ENCODE measurements around the gene PIK3CD. TPM values are rescaled to one million over a fixed set of nuclear protein-coding genes. Genes with fewer than 3 reads are reported as not detected.

PIK3CD gene
- total and polyA plus RNA-seq, 12 donors: 1.3 to 16.4 (median 9.1) TPM

DNA sequence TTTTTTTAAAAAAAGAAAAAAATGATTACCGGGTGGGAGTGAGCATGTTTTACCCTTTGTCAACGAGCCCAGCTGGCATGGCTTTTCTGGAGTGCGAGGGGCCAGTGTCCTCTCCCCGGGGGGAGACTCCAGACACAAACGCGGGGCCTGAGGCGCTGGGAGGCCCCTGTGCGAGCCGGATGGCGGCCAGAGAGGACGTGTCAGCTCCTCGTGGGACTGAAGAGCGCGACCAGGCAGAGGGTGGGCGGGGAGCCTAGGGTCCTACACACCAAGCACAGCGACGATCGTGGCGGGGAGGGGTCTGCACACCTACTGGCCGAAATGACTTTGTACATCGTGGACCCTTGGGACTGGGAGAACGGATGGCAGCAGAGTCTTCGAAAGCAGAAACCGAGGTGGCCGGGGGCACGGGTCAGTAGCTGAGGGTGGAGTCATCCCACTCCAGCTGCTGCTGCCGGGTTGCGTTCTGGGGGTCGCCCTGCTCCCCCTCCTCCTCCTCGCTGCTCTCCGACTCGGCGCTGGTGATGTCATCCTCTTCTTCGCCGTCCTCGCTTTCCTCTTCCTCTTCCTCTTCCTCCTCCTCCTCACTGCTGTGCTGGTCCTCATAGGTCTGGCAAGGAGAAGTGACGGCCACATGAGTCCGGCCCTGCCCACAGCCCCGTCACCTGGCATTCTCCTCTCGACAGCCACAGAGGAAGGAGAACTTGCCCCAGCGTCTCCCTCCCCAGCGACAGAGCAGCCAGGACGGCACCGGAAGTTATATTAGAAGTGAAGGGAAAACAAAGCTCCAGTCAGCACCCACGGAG lies 78.8 kb downstream of the PIK3CD start:
- peak in 6 of 7 donors; percentile 33 to 71 (median 53) for DNase-seq
- H3K27ac ChIP-seq: no peak overlapping the region
- no peaks in the 10 kb centered on the region for H3K9me3 ChIP-seq (replicated peaks in 1 of 3)
- intact Hi-C loops (cut with DNase I): no loop called here
- no peaks in the 10 kb centered on the region for H3K27me3 ChIP-seq
- H3K36me3 ChIP-seq (replicated peaks in 1 of 2): peaks cover 0 to 80% of the 10 kb centered on the region in 2 donors
- 79 to 89% (median 85%) methylated on average over 38 to 45 of the region's 45 CpGs for WGBS, 4 donors
- H3K4me1 ChIP-seq (replicated peaks in 1 of 2): no peaks in the 10 kb centered on the region
- TF ChIP-seq, protein P1, sequence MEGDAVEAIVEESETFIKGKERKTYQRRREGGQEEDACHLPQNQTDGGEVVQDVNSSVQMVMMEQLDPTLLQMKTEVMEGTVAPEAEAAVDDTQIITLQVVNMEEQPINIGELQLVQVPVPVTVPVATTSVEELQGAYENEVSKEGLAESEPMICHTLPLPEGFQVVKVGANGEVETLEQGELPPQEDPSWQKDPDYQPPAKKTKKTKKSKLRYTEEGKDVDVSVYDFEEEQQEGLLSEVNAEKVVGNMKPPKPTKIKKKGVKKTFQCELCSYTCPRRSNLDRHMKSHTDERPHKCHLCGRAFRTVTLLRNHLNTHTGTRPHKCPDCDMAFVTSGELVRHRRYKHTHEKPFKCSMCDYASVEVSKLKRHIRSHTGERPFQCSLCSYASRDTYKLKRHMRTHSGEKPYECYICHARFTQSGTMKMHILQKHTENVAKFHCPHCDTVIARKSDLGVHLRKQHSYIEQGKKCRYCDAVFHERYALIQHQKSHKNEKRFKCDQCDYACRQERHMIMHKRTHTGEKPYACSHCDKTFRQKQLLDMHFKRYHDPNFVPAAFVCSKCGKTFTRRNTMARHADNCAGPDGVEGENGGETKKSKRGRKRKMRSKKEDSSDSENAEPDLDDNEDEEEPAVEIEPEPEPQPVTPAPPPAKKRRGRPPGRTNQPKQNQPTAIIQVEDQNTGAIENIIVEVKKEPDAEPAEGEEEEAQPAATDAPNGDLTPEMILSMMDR (IDR thresholded peaks at IDR 0.05): no peak
- TF ChIP-seq POLR2A (IDR thresholded peaks at IDR 0.05): no peak
- no peak overlapping the region for H3K4me3 ChIP-seq

DNA sequence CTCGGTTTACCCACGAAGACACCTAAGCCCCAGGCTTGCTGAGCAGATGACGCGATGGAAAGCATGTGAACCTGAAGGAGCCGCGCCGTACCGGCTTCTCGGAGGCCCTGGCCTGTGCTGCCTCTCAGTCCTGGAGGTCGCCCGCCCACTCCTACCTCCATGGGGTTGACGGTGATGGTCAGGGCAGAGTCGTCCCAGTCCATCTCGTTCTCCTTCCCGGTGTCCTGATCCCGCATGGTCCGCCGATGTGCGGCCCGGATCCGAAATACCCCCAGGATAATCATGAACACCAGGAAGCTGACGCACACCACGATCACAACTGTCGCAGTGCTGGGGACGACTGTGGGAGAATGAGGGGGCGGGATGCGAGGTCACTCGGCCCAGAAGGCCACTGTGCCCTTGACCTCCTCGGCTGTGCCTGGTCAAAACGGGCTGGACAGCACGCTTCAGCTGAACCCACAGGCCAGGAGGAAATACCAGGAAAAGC lies 79.6 kb downstream of the PIK3CD start:
- intact Hi-C loops (cut with DNase I): no loop called here
- Histone ChIP-seq H3K27me3 (no peaks in the 10 kb centered on the region), H3K4me1 (replicated peaks in 1 of 2) (no peaks in the 10 kb centered on the region), H3K36me3 (replicated peaks in 1 of 2) (peaks cover 0 to 88% of the 10 kb centered on the region in 2 donors), H3K27ac (no peak overlapping the region), H3K4me3 (no peak overlapping the region), H3K9me3 (replicated peaks in 1 of 3) (no peaks in the 10 kb centered on the region)
- TF ChIP-seq, protein P1 (IDR thresholded peaks at IDR 0.05): no peak
- no peak for TF ChIP-seq POLR2A (IDR thresholded peaks at IDR 0.05)
- 77 to 91% (median 89%) methylated on average over 12 to 31 of the region's 31 CpGs for WGBS, 4 donors
- no peak for DNase-seq

DNA sequence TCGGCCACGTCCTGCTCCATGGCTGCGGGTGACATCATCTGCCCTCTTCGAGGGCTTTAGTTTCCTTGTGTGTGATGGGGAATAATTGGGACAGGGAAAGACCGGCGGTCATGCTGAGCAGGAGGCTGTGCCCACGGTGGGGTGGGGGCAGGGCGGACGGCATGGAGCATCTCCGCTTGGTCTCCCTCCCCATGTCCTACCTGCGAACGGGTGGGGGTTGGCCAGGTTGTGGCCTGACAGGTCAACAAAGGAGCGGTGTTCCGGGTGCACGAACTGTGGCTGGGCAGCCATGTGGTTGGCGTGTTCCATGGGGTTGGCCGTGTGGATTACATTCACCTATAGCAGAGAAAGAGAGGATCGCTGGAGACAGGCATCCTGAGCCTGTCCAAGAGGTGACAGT lies 80.0 kb downstream of the PIK3CD start:
- Histone ChIP-seq H3K27ac (no peak overlapping the region), H3K4me1 (replicated peaks in 1 of 2) (no peaks in the 10 kb centered on the region), H3K36me3 (replicated peaks in 1 of 2) (peaks cover 0 to 93% of the 10 kb centered on the region in 2 donors), H3K9me3 (replicated peaks in 1 of 3) (no peaks in the 10 kb centered on the region), H3K4me3 (no peak overlapping the region), H3K27me3 (no peaks in the 10 kb centered on the region)
- intact Hi-C loops (cut with DNase I): no loop called here
- TF ChIP-seq, protein P1 (IDR thresholded peaks at IDR 0.05): no peak
- TF ChIP-seq POLR2A (IDR thresholded peaks at IDR 0.05): no peak
- no peak for DNase-seq
- WGBS, 4 donors: 92 to 97% (median 96%) methylated on average over 17 to 18 of the region's 18 CpGs

DNA sequence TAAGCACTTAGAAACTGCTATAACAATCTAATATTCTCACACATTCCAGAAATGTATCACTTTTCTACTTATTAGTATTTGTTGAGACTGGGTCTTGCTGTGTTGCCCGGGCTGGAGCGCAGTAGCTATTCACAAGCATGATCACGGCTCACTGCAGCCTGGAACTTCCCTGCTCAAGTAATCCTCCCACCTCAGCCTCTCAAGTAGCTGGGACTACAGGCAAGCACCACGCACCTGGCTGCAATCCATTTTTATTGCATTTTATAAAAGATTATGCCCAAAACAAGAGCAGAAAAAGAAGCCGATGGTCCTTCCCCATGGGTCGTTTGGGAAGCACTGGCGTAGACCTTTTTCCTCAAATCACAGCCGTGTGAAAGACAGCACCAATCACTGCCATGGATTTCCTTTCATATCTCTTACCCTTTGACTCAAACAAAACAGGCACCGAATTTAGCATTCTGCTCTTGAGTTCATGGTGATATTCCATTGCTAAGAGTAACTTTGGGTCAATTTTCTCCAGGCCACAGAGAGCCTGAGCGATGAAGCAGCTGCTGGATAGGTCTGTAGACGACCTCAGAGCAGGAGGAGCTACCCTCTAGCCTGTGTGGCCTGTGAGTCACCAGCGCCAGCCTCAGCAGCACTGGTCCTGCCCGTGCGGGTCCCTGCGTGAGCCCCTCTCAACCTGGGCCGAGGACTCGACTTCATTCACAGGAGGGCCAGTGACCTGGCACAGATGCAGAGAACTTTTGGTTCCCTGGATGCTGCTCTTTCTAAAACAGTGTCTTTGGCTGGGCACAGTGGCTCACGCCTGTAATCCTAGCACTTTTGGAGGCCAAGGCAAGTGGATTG lies 80.8 kb downstream of the PIK3CD start:
- peaks cover 0 to 90% of the 10 kb centered on the region in 2 donors for H3K36me3 ChIP-seq (replicated peaks in 1 of 2)
- no peaks in the 10 kb centered on the region for H3K27me3 ChIP-seq
- H3K4me1 ChIP-seq (replicated peaks in 1 of 2): no peaks in the 10 kb centered on the region
- no peak overlapping the region for H3K27ac ChIP-seq
- H3K4me3 ChIP-seq: no peak overlapping the region
- WGBS, 4 donors: 80 to 94% (median 91%) methylated on average over 12 to 18 of the region's 18 CpGs
- DNase-seq: no peak
- TF ChIP-seq, protein P1 (IDR thresholded peaks at IDR 0.05): no peak
- no peak for TF ChIP-seq POLR2A (IDR thresholded peaks at IDR 0.05)
- intact Hi-C loops (cut with DNase I): no loop called here
- H3K9me3 ChIP-seq (replicated peaks in 1 of 3): no peaks in the 10 kb centered on the region
